DMS 273 (cell line): ENCODE measurements around the gene FZD2.
"Not testable (repeated sequence)": the region's sequence is repeated elsewhere in the genome, so short reads cannot be mapped to it uniquely, and the experiment has no call there.

Experiments
- DNase-seq: peaks from one replicate; lab custom pipeline; 2025; ENCODE audit not compliant: unreplicated experiment; lab: John Stamatoyannopoulos, UW

FZD2 gene

DNA sequence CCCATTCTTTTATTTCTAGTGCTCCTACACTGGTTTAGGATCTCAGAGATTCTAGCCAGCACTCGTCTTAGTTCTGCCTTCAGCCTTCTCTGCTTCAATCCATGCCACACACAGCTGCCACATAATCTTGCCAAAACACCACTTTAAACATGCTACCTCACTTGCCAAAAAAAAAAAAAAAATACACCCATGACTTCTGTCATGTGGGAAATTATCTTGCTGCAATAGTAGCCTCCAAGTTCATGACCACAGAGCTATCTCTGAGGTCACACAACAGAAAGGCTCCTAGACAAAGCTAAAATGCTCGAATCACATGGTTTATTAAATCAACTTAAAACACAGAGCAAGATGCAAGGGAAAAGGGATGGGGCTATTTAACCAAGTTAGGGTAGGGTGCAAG, 18.1 kb downstream of the FZD2 start:
- no peak for DNase-seq

DNA sequence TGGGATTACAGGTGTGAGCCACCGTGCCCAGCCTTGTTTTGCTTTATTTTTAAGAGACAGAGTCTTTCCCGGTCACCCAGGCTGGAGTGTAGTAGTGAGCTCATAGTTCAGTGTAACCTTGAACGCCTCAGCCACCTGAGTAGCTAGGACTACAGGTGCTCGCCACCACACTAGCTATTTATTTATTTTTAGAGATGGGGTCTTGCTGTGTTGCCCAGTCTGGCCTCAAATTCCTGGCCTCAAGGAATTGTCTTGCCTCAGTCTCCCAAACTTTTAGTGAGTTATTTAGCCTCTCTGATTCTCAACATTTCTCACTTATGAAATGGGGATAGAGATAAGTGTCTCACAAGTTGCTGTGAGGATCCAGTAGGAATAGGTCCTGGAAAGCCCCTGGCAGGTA, 21.7 kb downstream of the FZD2 start:
- no peak for DNase-seq

- DNase-seq = peak; percentile 63
Observed at GRCh38 chr17:44581868-44582267, 24.6 kb downstream of the FZD2 start.

DNA sequence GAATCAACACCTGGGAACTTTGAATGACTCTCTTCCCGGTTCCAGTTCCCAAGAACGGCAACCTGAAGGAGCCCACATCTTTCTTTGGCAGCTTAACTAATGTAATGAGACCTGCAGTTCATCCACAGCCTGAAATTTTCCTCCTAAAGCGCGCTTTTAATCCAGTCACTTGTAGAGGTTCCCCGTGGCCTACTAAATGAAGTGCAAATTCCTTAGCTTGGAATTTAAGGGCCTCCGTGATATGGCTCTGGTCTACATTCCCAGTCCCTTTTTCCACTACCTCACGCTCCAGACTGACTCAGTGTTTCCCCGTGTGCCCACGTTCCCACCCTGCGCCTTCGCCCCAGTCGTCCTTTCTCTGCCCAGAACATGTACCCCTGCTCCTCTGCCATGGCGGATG, 27.2 kb downstream of the FZD2 start:
- no peak for DNase-seq

GRCh38 chr17:44585315-44585714, 28.0 kb downstream of the FZD2 start:
- no peak for DNase-seq

- DNase-seq = no peak
Observed at GRCh38 chr17:44587339-44587738, 30.1 kb downstream of the FZD2 start.

- no peak for DNase-seq
Observed at GRCh38 chr17:44589316-44590071, 32.2 kb downstream of the FZD2 start.

DNA sequence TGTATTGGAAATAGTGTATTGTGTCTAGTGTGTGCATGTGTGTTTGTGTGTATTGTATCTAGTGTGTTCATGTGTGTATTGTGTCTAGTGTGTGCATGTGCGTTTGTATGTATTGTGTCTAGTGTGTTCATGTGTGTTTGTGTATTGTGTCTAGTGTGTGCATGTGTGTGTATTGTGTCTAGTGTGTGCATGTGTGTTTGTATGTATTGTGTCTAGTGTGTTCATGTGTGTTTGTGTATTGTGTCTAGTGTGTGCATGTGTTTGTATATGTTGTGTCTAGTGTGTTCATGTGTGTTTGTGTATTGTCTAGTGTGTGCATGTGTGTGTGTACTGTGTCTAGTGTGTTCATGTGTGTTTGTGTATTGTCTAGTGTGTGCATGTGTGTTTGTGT, 32.8 kb downstream of the FZD2 start:
- not testable (repeated sequence) for DNase-seq

- DNase-seq = not testable (repeated sequence)
Observed at GRCh38 chr17:44590762-44591161, 33.5 kb downstream of the FZD2 start.

- no peak for DNase-seq
Observed at GRCh38 chr17:44591206-44591605, 33.9 kb downstream of the FZD2 start.

DNA sequence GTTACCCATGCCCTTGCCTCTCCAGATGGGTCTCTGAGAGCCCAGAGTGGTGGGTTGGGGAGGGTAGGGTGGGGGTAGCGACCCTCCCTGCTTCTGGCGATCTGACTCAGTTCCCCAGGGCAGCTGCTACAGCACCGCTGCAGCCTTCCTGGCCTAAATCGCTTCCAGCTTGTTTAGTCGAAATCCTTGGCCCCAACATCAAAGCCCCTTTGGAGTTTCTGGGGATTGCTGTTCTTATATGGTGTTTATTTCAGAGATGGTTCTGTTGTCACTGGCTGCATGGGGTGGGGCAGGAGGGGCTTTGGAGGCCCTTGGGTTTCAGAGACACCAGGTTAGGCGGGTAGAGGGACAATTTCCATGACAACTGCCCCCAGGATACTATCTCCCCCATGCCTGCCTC, 35.9 kb downstream of the FZD2 start:
- DNase-seq = no peak

DNA sequence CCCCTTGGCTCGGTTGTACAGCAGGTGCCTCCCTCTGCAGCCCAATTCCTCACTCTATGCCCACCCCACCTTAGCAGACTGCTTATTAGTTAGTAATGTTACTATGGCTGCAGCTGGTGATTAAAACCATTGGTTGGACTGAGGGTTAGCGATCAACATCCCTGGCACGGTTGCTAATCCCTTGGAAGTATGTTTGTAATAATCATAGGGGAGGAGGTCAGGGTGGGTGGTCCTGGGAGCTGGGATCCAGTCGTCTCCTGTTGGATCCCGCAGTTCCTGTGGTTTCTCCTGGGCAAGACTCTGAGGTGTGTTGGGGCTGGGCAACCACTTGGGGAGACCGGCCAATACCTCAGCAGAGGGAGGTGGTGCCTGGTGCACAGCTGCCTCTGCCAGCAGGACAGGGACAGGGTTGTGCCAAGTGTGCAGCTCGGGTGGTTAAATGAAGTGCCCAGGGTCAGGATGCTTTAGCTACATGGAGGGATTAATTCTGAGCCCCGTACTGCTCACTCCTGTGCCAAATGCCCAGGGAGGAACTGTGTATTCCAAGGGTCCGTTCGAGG, 38.0 kb downstream of the FZD2 start:
- no peak for DNase-seq

DNA sequence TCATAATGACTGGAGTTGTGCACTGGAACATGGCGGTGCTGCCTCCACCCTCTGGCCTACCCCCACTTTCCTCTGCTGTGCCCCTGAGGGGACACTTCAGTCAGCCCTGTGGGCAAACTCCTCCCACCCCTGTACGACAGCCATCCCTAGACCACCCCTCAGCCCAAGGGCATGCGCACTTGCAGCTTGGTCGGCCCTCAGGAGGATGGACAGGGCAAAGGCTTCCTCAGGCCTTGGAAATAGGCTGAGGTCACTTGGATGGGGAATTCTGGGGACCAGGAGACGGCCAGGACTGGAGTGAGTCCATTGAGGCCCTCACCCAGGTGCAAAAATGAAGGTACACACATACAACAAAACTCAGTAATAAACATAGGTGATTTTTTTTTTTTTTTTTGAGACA, 41.0 kb downstream of the FZD2 start:
- DNase-seq = no peak

GRCh38 chr17:44598932-44599297, 41.6 kb downstream of the FZD2 start:
- DNase-seq = no peak

DNA sequence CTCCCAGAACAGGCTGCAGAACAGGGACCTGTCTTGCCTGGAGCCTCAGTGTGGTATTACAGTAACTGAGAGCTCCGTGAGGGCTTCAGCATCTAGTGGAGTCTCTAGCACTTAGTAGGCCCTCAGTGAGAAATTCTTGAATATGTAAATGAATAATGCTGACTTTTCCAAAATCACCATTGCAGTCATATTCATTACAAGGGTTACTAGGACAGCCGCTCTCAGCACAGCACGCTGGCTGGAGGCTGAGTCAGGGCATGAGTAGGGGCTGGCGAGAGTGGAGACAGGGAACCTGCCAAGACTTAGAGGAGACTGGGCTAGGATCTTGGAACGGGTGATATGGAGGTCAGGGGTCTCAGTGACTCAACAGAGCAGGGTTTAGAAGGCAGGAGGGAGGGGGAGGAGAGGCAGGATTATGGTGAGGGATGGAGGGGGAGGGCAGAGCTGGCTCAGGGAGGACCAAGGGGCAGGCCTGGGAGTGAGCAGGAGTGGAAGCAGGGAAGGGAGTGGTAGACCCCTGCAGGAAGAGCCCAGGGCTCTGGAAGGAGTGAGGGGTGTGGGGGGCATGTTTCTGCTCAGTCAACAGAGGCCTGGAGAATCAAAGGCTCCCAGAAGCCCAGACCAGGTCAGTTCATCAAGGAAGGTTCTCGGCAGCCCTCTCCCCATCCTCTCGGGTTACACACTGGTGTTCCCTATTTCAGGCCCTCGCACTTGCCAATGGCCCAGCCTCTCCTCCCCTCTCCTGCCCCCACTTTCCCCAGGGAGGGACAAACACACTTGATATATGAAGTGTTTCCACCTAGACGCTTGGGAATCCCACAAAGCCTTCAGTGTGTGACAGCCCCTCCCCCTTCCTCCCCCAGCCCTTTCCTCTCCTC, 42.3 kb downstream of the FZD2 start:
- no peak for DNase-seq

- DNase-seq = no peak
Observed at GRCh38 chr17:44601539-44601938, 44.3 kb downstream of the FZD2 start.

- no peak for DNase-seq
Observed at GRCh38 chr17:44601973-44602372, 44.7 kb downstream of the FZD2 start.

DNA sequence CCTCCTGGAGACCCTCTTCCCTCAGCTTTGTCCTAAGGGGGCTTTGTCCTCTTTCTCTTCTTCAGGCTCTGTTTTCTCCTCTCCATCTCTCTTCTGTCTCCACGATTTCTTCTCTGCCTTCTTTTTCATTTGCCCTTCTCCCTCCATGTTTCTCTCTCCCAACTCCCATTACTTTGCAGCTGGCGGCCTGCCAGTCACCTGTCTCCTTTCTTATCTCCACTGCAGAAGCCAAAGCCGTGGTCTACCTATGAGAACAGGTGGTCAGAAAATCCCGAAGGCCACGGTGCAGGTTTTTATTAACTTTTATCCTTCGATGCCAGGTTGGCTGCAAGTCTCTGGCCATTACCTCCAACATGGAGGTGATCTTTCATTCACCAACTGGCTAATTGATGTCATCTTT, 45.1 kb downstream of the FZD2 start:
- DNase-seq = no peak

- DNase-seq = no peak
Observed at GRCh38 chr17:44602970-44603369, 45.7 kb downstream of the FZD2 start.

DNA sequence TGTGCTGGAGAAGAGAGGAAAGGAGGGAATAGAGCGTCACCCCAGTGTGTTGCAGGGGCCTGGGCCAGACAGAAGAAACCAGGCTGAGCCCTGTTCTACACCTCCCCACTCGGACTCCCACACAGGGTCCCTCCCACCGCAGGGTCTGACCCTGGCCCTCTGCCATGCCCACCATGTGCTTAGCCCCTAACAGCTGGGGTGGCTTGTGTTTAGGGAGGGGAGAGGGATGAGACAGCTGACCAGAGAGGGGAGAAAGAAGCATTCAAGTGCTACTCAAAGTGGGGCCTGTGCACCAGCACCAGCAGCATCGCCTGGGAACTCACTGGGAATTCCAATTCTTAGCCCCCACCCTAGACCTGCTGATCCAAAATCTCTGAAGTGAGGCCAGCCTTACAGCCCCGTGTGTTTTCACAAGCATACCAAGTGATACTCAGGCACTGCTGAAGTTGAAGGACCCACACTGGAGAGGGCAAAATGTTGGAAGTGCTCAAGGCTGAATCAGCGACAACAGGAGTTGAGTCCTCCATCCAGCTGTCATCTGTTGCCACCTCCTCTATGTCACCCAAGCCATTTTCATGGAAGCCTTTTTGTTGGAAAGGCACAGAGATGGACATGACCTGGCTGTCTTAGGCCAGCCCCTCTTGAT, 47.0 kb downstream of the FZD2 start:
- peak; percentile 52 for DNase-seq

DNA sequence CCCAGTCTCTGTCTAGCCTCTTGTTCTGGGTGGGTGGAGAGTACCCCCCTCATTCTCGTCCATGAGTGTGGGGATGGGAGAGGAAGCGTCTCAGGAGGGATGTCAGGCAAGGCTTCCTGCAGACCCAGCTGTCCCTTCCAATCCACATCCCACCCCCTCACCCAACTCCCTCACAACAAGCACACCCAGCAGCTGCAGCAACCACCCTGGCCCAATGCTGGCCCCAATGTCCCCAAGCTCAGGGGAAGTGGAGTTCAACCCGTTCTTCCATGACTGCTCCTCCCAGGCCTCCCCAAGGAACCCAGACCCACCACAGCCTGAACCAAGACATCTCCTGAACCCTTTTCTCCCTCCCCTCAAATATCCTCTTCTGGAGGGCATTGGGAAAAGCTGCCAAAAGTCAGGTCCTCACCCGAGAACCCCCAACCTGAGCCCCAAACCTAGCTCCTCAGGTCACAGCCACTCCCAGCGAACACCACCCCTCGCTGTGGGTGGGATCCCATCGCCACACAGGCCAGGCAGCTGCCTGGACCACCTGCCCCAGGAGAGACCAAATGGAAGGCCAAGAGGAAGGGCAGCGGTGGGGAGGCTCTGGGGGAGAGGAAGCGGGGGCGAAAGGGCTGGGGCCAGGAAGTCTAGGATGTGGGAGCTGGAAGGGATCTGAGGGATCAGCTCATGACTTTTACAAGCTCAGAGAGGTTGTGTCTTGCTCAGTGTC, 47.6 kb downstream of the FZD2 start:
- DNase-seq = no peak
